HG02571 (cell line): Measurements from ENCODE around the gene VPS26B.
"Not testable (repeated sequence)": the region's sequence is repeated elsewhere in the genome, so short reads cannot be mapped to it uniquely, and the experiment has no call there.

Experiments used
- ATAC-seq: cut with Tn5 transposase; IDR thresholded peaks from one replicate; pipeline ENCODE4 v1.9.1; 2021; ENCODE audit warnings: mild to moderate bottlenecking, moderate library complexity; ENCODE audit not compliant: unreplicated experiment

VPS26B gene

DNA sequence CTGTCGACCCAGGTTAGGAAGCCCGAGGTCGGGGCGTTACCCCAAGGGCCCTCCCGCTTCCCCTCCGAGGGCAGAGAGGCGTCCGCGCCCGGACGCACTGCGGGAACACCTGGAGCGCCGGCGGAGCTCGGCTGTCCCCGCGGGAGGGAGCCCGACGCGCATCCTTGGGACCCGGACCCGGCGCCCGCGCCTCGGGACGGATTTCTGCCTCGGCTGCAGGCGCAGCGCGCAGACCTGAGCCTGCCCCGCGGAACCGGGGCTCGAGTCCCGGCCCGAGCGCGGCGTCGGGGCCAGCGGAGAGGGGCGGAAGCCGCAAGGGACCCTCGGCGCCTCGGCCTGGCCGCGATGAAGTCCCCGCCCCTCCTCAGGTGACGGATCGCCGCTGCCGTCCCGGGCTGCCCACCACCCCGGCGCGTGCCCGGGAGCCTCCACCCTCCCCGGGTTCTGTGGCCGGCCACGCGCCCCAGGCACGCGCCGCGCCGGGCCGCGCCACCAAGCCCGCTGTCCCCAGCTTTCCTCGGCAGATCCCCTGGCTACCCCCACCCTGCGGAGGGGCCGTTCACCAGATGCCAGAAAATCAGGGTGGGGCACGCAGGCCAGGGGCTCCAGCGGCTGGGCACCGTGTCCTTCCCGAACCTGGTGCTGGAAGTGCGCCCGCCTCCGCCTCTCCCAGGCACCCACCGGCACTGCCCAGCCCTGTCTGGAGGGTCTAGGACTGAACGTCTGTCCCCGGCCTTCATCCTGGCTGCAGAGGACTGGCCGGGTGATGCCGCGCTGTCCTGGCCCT, 52.1 kb downstream of the VPS26B start:
- ATAC-seq = no peak

DNA sequence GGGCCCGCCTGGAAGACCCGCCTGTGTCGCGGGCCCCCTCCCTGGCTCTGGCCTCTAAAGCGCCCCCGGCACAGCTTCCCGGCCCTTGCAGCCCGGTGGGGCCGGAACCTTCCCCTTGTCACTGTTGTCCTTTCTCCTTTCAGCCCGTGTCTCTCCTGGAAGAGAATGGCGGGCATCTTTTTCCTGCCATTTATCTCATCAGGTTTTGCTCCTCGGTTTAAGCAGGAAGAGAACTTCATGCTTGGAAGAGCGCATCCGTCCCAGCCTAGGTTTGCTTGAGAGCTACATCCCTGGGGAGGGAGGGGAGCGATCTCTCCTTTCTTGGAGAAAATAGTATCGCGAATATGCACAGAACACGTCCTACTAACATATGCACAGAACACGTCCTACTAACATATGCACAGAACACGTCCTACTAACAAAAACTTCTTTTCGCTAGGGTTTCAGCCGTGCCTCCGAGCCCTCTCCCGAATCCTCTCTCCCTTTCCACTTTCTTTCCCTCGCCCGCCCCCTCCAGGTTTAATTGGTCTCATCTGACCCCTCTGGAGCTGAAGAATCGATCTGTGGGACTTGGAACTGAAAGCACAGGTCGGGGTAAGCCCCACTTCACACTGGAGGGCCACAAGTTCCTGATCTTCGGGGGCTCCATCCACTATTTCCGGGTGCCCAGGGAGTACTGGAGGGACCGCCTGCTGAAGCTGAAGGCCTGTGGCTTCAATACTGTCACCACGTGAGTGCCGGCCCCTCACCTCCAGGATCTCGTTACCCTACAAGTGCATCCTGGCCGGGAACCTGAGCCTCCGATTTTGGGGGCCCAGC, 52.9 kb downstream of the VPS26B start:
- ATAC-seq = no peak

DNA sequence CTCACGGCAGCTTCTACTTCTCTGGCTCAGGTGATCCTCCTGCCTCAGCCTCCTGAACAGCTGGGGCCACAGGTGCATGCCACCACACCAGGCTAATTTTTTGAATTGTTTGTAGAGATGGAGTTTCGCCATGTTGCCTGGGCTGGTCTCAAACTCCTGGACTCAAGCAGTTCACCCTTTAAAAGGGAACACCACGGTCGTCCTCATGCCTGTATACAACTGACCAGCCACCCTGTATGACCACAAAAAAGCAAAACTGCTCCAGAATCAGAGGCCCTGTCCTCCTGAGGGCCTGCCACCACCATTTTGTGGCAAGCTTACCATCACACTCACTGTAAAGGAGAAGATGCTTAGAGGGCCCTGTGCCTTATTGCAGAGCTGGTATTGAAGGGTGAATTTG, 53.9 kb downstream of the VPS26B start:
- no peak for ATAC-seq

DNA sequence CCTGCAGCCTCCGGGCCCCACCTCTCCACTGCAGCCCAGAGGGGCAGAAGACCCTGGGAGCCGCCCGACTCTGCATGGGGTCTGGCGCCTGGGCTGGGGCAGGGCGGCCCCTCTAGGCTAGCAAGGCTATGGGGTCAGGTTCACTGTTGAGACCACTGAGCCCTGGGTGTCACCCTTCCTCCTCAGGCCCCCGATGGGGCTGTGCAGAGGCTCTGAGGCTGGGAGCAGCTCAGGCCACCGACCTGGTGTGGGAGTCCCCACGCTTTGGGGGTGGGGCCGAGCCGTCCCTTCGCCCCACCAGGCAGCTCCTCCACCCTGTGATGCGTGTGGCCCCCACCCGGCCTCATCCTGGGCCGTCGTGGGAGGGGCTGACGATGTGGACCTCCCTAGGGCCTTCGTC, 57.2 kb downstream of the VPS26B start:
- ATAC-seq = not testable (repeated sequence)

DNA sequence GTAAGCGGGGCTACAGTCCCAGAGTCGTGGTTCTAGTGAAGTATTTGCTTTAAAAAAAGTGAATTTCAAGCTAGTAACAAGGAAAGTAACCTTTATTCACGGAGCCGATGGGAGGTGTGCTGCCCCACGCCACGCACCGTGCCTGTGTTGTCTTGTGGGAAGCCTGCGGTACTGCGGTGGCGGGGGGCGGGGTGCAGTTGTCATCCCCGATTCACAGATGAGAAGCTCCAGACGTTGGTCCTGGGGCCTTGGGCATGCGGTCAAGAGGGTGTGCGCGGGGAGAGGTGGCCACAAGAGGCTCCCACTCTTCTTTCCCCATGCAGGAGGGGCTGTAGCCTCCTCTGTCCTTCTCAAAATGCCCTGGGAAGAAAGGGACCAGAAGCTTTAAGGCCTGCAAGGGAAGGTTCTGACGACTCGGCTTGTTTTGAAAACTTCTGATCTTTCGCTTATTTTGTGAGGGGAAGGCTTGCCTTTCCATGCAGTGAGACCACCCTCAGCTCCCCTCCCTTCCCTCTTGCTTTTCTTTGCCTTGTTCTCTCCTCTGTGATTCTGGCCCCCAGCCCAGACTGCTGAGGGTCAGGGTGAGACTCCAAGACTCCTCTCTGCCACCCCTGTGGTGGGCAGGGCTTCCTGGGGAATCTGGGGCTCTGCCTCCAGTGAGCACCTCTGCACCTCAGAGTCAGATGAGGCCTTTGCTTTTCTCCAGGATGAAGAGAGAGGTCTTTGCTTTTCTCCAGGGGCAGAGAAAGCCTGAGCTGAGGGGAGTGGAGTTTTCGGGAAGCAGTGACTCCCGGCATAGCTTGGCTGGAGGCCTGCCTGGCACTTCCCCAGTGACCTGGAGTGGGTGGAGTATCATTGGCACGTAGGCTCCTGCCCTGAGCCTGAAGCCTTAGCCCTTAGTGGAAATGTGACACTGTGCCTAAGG, 57.9 kb downstream of the VPS26B start:
- ATAC-seq = no peak

DNA sequence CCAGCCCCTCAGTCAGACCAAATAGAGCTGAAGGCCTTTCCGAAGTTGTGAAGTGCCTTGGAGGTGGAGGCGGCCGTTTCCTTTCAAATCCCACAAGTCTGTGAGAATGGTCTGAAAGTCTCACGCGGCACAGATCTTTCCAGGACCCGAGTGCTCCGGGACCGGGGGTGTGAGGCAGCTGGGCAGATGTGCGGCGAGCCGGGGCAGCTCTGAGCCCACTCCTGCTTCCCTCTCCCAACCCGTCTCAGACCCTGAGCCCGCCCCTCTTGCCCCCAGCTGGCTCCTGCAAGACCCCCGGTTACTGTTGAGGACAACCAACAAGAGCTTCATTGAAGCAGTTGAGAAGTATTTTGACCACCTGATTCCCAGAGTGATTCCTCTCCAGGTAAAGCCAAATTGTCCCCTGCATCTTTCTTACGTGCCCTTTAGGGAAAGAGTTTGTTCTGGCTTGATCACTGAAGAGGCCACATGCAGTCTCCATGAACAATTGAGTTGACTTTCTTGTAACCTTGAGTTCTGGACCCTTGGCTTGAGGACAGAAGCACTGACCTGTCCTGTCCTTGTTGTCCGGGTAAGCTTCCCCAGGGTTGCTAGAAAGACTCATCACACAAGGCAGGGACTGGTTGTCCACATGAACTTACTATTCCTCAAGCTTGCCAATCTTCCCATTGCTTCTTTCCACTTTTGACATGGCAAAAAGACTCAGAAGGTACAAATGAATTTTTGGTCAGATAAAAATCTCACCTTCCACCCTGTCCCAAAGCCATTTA, 59.2 kb downstream of the VPS26B start:
- ATAC-seq = no peak

DNA sequence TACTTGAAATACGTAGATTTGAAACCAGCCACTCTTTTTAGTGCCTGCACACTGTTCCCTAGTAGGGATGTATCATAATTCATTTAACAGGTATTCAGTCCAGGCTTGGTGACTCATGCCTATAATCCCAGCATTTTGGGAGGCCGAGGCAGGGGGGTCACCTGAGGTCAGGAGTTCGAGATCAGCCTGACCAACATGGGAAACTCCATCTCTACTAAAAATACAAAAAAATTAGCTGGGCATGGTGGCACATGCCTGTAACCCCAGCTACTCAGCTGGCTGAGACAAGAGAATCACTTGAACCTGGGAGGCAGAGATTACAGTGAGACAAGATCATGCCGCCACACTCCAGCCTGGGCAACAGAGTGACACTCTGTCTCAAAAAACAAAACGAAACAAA, 59.9 kb downstream of the VPS26B start:
- ATAC-seq = not testable (repeated sequence)

DNA sequence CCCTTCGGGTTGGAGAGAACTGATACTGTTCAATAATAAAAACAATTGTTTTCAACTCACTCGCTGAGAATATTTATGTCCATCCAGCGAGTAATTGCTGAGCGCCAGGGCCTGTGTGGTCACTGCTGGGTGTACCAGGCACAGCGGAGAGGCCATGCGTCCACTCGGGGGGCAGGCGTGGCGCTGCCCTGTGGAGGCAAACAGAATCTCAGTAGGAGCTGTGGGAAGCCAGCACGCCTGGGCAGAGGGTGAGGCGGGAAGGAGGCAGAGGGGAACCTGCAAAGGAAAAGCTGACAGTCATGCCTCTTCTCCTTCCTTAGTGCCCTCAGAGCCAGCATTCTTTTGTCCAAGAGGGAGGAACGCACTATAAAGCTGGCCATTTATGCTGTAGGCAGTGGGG, 63.1 kb downstream of the VPS26B start:
- no peak for ATAC-seq

DNA sequence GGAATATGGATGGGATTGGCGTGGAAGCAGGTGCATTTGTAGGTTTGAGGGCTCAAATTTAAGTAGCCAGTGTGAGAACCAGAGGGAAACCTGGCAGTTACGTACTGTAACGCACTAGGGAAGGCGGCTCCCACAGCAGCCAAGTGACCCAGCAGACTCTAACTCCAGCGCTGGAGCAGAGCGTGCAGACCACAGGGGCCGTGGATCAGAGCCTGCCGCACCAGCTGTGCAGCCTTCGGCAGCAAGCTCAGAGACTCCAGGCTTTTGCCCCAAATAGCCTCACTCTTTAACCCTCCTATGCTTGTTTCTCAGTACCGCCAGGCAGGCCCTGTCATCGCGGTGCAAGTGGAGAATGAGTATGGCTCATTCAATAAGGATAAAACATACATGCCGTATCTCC, 64.0 kb downstream of the VPS26B start:
- no peak for ATAC-seq

DNA sequence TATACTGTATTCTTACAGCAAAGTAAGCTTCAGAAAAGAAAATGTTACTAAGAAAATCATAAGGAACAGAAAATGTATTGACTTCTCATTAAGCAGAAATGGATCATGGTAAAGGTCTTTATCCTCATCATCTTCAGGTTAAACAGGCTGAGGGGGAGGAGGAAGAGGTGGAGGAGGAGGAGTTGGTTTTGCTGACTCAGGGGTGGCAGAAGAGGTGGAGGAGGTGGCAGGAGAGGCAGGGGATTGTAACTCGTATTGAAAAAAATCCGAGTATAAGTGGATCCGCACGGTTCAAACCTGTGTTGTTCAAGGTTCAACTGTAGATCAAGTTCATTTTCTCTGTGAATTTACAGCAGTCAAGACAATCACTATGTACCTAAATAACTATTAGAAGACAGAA, 64.7 kb downstream of the VPS26B start:
- no peak for ATAC-seq

DNA sequence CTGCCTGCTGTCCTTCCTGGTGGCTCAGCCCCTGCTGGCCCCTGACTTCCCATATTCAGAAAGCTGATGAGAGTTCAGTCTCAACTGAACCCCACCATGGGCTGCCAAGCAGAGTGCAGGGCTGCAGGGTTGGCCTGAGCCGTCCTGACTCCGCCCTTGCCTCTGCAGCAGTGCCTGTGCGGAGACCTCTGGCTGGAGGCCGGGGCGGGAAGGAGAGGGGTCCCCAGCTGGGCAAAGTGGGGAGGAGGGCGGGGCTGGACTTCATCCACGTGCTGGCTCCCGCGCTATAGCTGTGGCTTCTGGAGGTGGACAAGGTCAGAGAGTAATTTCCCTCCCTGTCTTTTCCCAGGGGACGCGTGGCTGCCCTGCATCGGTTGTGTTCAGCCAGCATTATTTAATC, 65.3 kb downstream of the VPS26B start:
- no peak for ATAC-seq

DNA sequence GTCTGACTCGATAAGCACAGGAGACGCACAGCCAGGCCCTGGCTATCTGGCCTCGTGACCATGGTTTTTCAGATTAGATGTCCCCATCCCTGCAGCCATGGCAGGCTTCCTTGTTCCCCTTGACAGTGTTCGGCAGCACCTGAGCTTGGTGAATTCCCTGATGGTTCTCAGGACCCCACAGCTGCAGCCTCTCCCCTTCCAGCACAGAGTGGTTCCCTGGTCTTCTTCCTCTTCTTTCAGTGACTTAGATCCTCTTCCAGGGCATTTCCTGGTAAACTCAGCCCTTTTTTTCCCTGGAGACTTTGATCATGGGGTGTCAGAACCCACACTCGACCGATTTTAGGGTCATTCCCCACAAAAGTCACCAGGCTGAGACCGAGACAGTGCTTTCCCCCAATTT, 66.2 kb downstream of the VPS26B start:
- no peak for ATAC-seq

DNA sequence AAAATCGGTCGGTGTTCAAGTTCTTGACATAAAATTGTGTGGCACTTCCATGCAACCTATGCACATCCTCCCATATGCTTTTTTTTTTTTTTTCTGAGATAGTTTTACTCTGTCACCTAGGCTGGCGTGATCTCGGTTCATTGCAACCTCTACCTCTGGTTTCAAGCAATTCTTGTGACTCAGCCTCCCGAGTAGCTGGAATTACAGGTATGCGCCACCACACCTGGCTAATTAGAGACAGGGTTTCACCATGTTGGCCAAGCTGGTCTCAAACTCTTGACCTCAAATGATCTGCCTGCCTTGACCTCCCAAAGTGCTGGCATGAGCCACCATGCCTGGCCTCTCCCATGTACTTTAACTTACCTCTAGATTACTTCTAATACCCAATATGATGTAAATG, 66.7 kb downstream of the VPS26B start:
- no peak for ATAC-seq

DNA sequence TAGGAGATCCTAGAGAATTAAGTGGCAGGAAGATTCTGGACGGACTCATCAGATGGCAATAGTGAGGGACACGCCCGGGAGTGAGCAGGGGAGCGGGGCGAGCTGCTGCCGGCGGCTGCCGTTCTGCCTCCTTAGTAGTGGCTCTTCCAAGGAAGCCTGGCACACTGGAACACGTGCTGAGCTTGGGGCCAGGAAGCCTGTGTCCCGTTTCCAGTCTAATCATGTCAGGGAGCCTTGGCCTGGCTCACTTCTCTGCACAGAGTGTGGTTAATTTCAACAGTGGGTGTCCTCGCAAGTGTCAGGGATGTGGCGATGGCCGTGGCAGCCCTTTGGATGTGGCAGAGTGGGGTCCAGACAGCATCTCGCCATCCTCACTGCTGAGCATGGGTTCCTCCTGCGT, 68.2 kb downstream of the VPS26B start:
- no peak for ATAC-seq

DNA sequence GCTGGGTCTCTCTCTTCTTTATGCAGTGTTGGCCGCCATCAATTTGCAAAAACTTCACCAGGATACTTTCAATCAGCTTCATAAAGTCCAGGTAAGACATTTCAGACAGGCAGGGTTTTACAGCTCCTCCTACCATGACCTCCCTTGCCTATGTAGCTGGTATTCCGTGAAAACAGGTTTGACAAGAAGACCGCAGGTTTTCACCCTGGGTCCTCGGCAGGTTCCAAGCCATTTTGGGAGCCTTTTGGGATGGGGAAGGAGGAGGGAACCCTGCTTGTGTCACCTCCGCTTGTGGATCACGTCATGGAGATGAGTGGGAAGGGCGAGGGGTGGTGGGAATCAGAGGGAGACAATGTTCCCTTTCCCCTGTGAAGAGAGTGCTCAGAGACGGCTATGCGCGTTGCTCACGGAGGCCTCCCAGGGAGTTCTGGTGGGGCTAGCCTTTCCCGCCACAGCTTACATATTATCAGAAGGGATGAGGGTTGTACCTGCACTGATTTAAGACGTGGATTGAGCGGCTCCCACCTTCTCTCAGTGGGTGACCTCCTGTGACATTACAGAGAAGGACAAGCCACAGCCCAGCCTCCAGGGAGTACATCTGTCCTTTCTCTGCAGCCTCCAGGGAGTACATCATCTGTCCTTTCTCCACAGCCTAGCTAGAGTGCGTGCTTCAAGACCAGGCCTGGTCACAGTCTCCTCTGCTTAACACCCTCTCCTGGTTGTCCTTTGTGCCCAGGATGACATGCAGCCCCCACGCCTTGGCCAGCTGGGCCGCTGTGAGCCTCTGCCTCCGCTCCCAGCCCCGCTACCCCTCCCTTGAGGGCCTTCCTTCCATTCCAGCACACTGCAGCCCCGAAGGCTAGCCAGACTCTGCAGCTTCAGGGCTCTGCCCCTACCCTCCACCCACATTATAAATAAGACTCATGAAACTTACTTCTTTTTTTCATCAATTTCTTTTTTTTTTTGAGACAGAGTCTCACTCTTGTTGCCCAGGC, 68.9 kb downstream of the VPS26B start:
- ATAC-seq = no peak

DNA sequence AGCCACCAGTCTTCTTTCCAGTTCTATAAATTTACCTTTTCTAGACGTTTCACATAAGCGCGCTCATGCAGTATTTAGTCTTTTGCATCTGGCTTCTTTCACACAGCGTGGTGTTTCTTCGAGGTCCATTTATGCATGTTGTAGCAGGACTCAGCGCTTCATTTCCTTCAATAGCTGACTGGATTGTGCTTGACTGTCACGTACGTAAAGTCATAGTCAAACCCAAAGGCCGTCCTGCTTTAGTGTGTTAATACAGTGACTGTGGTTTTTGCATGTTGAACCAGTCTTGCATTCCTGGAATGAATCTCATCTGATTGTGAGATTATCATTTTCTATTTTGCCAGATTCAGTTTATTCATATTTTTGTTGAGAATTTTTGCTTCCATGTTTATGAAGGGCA, 70.2 kb downstream of the VPS26B start:
- no peak for ATAC-seq
